ENCODE data around the gene ZNF280A. TPM values are rescaled to one million over a fixed set of nuclear protein-coding genes. Genes with fewer than 3 reads are reported as not detected.
"Not testable (repeated sequence)": the region's sequence is repeated elsewhere in the genome, so short reads cannot be mapped to it uniquely, and the experiment has no call there.

The ZNF280A gene
- total RNA-seq, 2 experiments from 2014 or later, result not detected

- no peaks in the 10 kb centered on the region for H3K27me3 Mint-ChIP-seq (ENCODE audit: low read depth)
- intact Hi-C loops (cut with micrococcal nuclease), result no loop called here
- no peaks in the 10 kb centered on the region for H3K36me3 Mint-ChIP-seq (ENCODE audit: low read depth)
- H3K9me3 Mint-ChIP-seq, result no peaks in the 10 kb centered on the region
- H3K4me1 Mint-ChIP-seq (ENCODE audit: low read depth), result no peaks in the 10 kb centered on the region
- no peak overlapping the region for H3K4me3 Mint-ChIP-seq
- H3K27ac Mint-ChIP-seq, result no peak overlapping the region
- CTCF ChIA-PET, result no interaction called here
- DNase-seq, result no peak
These were observed 14.7 kb upstream of the ZNF280A start for GRCh38 chr22:22534604-22535415.

GRCh38 chr22:22533863-22534262, 13.8 kb upstream of the ZNF280A start:
- H3K9me3 Mint-ChIP-seq, result no peaks in the 10 kb centered on the region
- H3K27me3 Mint-ChIP-seq (ENCODE audit: low read depth), result no peaks in the 10 kb centered on the region
- H3K4me3 Mint-ChIP-seq, result no peak overlapping the region
- no peak overlapping the region for H3K27ac Mint-ChIP-seq
- DNase-seq, result no peak
- intact Hi-C loops (cut with micrococcal nuclease), result no loop called here
- CTCF ChIA-PET, result no interaction called here
- H3K4me1 Mint-ChIP-seq (ENCODE audit: low read depth), result no peaks in the 10 kb centered on the region
- no peaks in the 10 kb centered on the region for H3K36me3 Mint-ChIP-seq (ENCODE audit: low read depth)

GRCh38 chr22:22533417-22533816, 13.3 kb upstream of the ZNF280A start:
- CTCF ChIA-PET, result interaction anchor here (1.1 kb wide), 1 partner anchor 9 kb away, joined by 3 read pairs; no protein-coding TSS in a partner anchor
- Mint-ChIP-seq H3K9me3 (no peaks in the 10 kb centered on the region), H3K27me3 (ENCODE audit: low read depth) (no peaks in the 10 kb centered on the region), H3K27ac (no peak overlapping the region), H3K4me1 (ENCODE audit: low read depth) (no peaks in the 10 kb centered on the region), H3K4me3 (no peak overlapping the region), H3K36me3 (ENCODE audit: low read depth) (no peaks in the 10 kb centered on the region)
- DNase-seq, result no peak
- intact Hi-C loops (cut with micrococcal nuclease), result no loop called here

GRCh38 chr22:22532547-22533071, 12.5 kb upstream of the ZNF280A start:
- H3K27ac Mint-ChIP-seq; H3K36me3 Mint-ChIP-seq (ENCODE audit: low read depth); DNase-seq; H3K27me3 Mint-ChIP-seq (ENCODE audit: low read depth); H3K4me3 Mint-ChIP-seq; intact Hi-C loops (cut with micrococcal nuclease); H3K4me1 Mint-ChIP-seq (ENCODE audit: low read depth); H3K9me3 Mint-ChIP-seq: not testable (repeated sequence)
- CTCF ChIA-PET, result interaction anchor here (0.7 to 1.1 kb wide), 2 partner anchors 10 to 380 kb away, joined by 3 to 4 read pairs; no protein-coding TSS in a partner anchor

- intact Hi-C loops (cut with micrococcal nuclease), result no loop called here
- no peak overlapping the region for H3K4me3 Mint-ChIP-seq
- no peaks in the 10 kb centered on the region for H3K27me3 Mint-ChIP-seq (ENCODE audit: low read depth)
- no peaks in the 10 kb centered on the region for H3K4me1 Mint-ChIP-seq (ENCODE audit: low read depth)
- peaks cover 2% of the 10 kb centered on the region for H3K9me3 Mint-ChIP-seq
- H3K27ac Mint-ChIP-seq, result no peak overlapping the region
- no peak for DNase-seq
- CTCF ChIA-PET, result interaction anchor here (0.6 to 1.1 kb wide), 4 partner anchors 10 to 380 kb away, joined by 3 to 4 read pairs (median 3); no protein-coding TSS in a partner anchor
- no peaks in the 10 kb centered on the region for H3K36me3 Mint-ChIP-seq (ENCODE audit: low read depth)
These were observed 11.9 kb upstream of the ZNF280A start for GRCh38 chr22:22531770-22532546.

GRCh38 chr22:22528780-22529179, 8.7 kb upstream of the ZNF280A start:
- Mint-ChIP-seq H3K27ac (no peak overlapping the region), H3K27me3 (ENCODE audit: low read depth) (peaks cover 9% of the 10 kb centered on the region), H3K4me1 (ENCODE audit: low read depth) (no peaks in the 10 kb centered on the region), H3K4me3 (no peak overlapping the region), H3K9me3 (peaks cover 2% of the 10 kb centered on the region), H3K36me3 (ENCODE audit: low read depth) (no peaks in the 10 kb centered on the region)
- intact Hi-C loops (cut with micrococcal nuclease), result no loop called here
- CTCF ChIA-PET, result interaction anchor here (0.7 kb wide), 1 partner anchor 65 kb away, joined by 3 read pairs; no protein-coding TSS in a partner anchor
- DNase-seq, result no peak

GRCh38 chr22:22527312-22527711, 7.2 kb upstream of the ZNF280A start:
- Mint-ChIP-seq H3K4me3 (no peak overlapping the region), H3K9me3 (peaks cover 2% of the 10 kb centered on the region), H3K4me1 (ENCODE audit: low read depth) (no peaks in the 10 kb centered on the region), H3K27me3 (ENCODE audit: low read depth) (peaks cover 13% of the 10 kb centered on the region), H3K27ac (no peak overlapping the region), H3K36me3 (ENCODE audit: low read depth) (no peaks in the 10 kb centered on the region)
- no peak for DNase-seq
- CTCF ChIA-PET, result no interaction called here
- intact Hi-C loops (cut with micrococcal nuclease), result no loop called here

- Mint-ChIP-seq H3K4me3 (no peak overlapping the region), H3K9me3 (peaks cover 2% of the 10 kb centered on the region), H3K36me3 (ENCODE audit: low read depth) (no peaks in the 10 kb centered on the region), H3K27me3 (ENCODE audit: low read depth) (peaks cover 13% of the 10 kb centered on the region), H3K27ac (no peak overlapping the region), H3K4me1 (ENCODE audit: low read depth) (no peaks in the 10 kb centered on the region)
- intact Hi-C loops (cut with micrococcal nuclease), result no loop called here
- CTCF ChIA-PET, result interaction anchor here (0.6 to 1.0 kb wide), 2 partner anchors 17 to 102 kb away, joined by 5 to 6 read pairs; partner anchors contain the start of gene ZNF280B
- no peak for DNase-seq
These were observed 6.2 kb upstream of the ZNF280A start for GRCh38 chr22:22526125-22526912.

- peaks cover 13% of the 10 kb centered on the region for H3K27me3 Mint-ChIP-seq (ENCODE audit: low read depth)
- H3K9me3 Mint-ChIP-seq, result peaks cover 2% of the 10 kb centered on the region
- CTCF ChIA-PET, result interaction anchor here (1.3 kb wide), 1 partner anchor 15 kb away, joined by 3 read pairs; the partner anchor contains the start of gene ZNF280B
- H3K4me1 Mint-ChIP-seq (ENCODE audit: low read depth), result no peaks in the 10 kb centered on the region
- DNase-seq, result no peak
- H3K4me3 Mint-ChIP-seq, result no peak overlapping the region
- H3K27ac Mint-ChIP-seq, result no peak overlapping the region
- H3K36me3 Mint-ChIP-seq (ENCODE audit: low read depth), result no peaks in the 10 kb centered on the region
- intact Hi-C loops (cut with micrococcal nuclease), result no loop called here
These were observed 3.4 kb upstream of the ZNF280A start for GRCh38 chr22:22523494-22523893.

GRCh38 chr22:22521631-22522030, 1.6 kb upstream of the ZNF280A start:
- H3K4me1 Mint-ChIP-seq (ENCODE audit: low read depth), result no peaks in the 10 kb centered on the region
- peaks cover 13% of the 10 kb centered on the region for H3K27me3 Mint-ChIP-seq (ENCODE audit: low read depth)
- no peak for DNase-seq
- CTCF ChIA-PET, result interaction anchor here (0.6 kb wide), 1 partner anchor 10 kb away, joined by 3 read pairs; no protein-coding TSS in a partner anchor
- H3K9me3 Mint-ChIP-seq, result no peaks in the 10 kb centered on the region
- intact Hi-C loops (cut with micrococcal nuclease), result no loop called here
- H3K4me3 Mint-ChIP-seq, result no peak overlapping the region
- no peaks in the 10 kb centered on the region for H3K36me3 Mint-ChIP-seq (ENCODE audit: low read depth)
- H3K27ac Mint-ChIP-seq, result no peak overlapping the region

GRCh38 chr22:22520667-22521602, 865 bp upstream of the ZNF280A start:
- peaks cover 16% of the 10 kb centered on the region for H3K27me3 Mint-ChIP-seq (ENCODE audit: low read depth)
- intact Hi-C loops (cut with micrococcal nuclease), result no loop called here
- CTCF ChIA-PET, result interaction anchor here (0.6 kb wide), 1 partner anchor 11 kb away, joined by 3 read pairs; no protein-coding TSS in a partner anchor
- H3K36me3 Mint-ChIP-seq (ENCODE audit: low read depth), result no peaks in the 10 kb centered on the region
- H3K27ac Mint-ChIP-seq, result no peak overlapping the region
- no peak overlapping the region for H3K4me3 Mint-ChIP-seq
- no peak for DNase-seq
- no peaks in the 10 kb centered on the region for H3K4me1 Mint-ChIP-seq (ENCODE audit: low read depth)
- H3K9me3 Mint-ChIP-seq, result no peaks in the 10 kb centered on the region

All from activated naive CD4-positive, alpha-beta T cell treated with anti-CD3 and anti-CD28 coated beads for 36 hours (primary cell).